Transverse colon (tissue), 4 donors: ENCODE data around the gene MRPL48.

Source experiments
- EP300 ChIP-seq: sonication (generic); formaldehyde crosslinking; IDR thresholded peaks from one replicate; pipeline ENCODE4 v1.6.1; 2017; ENCODE audit warnings: antibody characterized with exemption, low read depth
- POLR2A ChIP-seq: fragments of 450-650 bp; IDR thresholded peaks from one replicate; pipeline ENCODE4 v1.6.1; 2016; ENCODE audit warnings: antibody characterized with exemption, mild to moderate bottlenecking, moderate library complexity
- POLR2AphosphoS5 ChIP-seq, 3 donors: sonication (generic); formaldehyde crosslinking; IDR thresholded peaks; one replicate each; pipeline ENCODE4 v1.6.1; 2016; ENCODE audit warnings: antibody characterized with exemption in 3 of 3
- TF ChIP-seq, protein P1 (sequence below), 5 experiments: fragments of 200-600 bp in 3 of 5; fragments of 450-650 bp in 2 of 5; sonication (generic) in 3 of 5; IDR thresholded peaks; 1 replicate in 2 of 5; 2 replicates in 3 of 5; pipeline ENCODE4 v1.5.1; 2016 to 2017; ENCODE audit warnings: antibody characterized with exemption in 5 of 5, inconsistent platforms in 3 of 5, mild to moderate bottlenecking in 2 of 5, moderate library complexity in 1 of 5

DNA sequence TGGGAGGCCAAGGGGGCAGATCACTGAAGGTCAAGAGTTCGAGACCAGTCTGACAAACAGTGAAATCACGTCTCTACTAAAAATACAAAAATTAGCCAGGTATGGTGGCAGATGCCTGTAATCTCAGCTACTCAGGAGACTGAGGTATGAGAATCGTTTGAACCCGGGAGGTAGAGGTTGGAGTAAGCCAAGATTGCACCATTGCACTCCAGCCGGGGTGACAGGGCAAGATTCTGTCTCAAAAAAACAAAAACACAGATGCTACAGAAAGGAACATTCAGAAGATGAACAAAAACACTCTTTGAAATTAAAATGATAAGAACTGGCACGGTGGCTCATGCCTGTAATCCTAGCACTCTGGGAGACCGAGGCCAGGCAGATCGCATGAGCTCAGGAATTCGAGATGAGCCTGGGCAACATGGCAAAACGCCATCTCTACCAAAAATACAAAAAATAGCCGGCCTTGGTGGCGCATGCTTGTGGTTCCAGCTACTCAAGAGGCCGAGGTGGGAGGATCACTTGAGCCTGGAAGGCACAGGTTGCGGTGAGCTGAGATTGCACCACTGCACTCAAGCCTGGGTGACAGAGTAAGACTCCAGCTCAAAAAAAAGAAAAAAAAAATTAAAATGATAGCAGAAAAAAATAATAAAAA lies 35.3 kb upstream of the MRPL48 start:
- TF ChIP-seq, protein P1, sequence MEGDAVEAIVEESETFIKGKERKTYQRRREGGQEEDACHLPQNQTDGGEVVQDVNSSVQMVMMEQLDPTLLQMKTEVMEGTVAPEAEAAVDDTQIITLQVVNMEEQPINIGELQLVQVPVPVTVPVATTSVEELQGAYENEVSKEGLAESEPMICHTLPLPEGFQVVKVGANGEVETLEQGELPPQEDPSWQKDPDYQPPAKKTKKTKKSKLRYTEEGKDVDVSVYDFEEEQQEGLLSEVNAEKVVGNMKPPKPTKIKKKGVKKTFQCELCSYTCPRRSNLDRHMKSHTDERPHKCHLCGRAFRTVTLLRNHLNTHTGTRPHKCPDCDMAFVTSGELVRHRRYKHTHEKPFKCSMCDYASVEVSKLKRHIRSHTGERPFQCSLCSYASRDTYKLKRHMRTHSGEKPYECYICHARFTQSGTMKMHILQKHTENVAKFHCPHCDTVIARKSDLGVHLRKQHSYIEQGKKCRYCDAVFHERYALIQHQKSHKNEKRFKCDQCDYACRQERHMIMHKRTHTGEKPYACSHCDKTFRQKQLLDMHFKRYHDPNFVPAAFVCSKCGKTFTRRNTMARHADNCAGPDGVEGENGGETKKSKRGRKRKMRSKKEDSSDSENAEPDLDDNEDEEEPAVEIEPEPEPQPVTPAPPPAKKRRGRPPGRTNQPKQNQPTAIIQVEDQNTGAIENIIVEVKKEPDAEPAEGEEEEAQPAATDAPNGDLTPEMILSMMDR (IDR thresholded peaks at IDR 0.05): no peak
- no peak for TF ChIP-seq POLR2A
- no peak for TF ChIP-seq POLR2AphosphoS5 (IDR thresholded peaks at IDR 0.05)
- TF ChIP-seq EP300: no peak
